Stimulated activated CD8-positive, alpha-beta memory T cell treated with anti-CD3 and anti-CD28 coated beads, Interleukin-2, amount 100 ng/mL, for 48 hours (primary cell): ENCODE data around the gene CCNJL.

ENCODE experiments used
- DNase-seq, 2 donors: peaks; one replicate each; pipeline ENCODE4 v3.0.0-alpha.2; 2020; ENCODE audit warnings: low read depth in 2 of 2

Gene CCNJL

GRCh38 chr5:160333721-160334120, 21.4 kb upstream of the CCNJL start:
- no peak for DNase-seq

- DNase-seq: no peak
Measured at GRCh38 chr5:160330212-160330611, 17.8 kb upstream of the CCNJL start.

- no peak for DNase-seq
Measured at GRCh38 chr5:160327818-160328217, 15.5 kb upstream of the CCNJL start.

- no peak for DNase-seq
Measured at GRCh38 chr5:160326981-160327380, 14.6 kb upstream of the CCNJL start.

GRCh38 chr5:160325716-160326115, 13.4 kb upstream of the CCNJL start:
- no peak for DNase-seq

GRCh38 chr5:160324886-160325285, 12.5 kb upstream of the CCNJL start:
- no peak for DNase-seq

GRCh38 chr5:160318409-160318808, 6.0 kb upstream of the CCNJL start:
- no peak for DNase-seq

- no peak for DNase-seq
Measured at GRCh38 chr5:160317434-160317833, 5.1 kb upstream of the CCNJL start.

GRCh38 chr5:160315968-160316367, 3.6 kb upstream of the CCNJL start:
- DNase-seq: no peak

- no peak for DNase-seq
Measured at GRCh38 chr5:160312960-160313727, 780 bp upstream of the CCNJL start.

- no peak for DNase-seq
Measured at GRCh38 chr5:160311491-160312133, 752 bp downstream of the CCNJL start.

- no peak for DNase-seq
Measured at GRCh38 chr5:160310552-160311295, 1.6 kb downstream of the CCNJL start.

GRCh38 chr5:160310140-160310539, 2.2 kb downstream of the CCNJL start:
- DNase-seq: no peak

- DNase-seq: no peak
Measured at GRCh38 chr5:160306696-160307095, 5.7 kb downstream of the CCNJL start.

GRCh38 chr5:160305319-160305718, 7.0 kb downstream of the CCNJL start:
- DNase-seq: no peak

- DNase-seq: no peak
Measured at GRCh38 chr5:160303690-160304089, 8.7 kb downstream of the CCNJL start.

- DNase-seq: no peak
Measured at GRCh38 chr5:160298189-160298588, 14.2 kb downstream of the CCNJL start.

- DNase-seq: no peak
Measured at GRCh38 chr5:160297776-160298175, 14.6 kb downstream of the CCNJL start.

- DNase-seq: no peak
Measured at GRCh38 chr5:160297004-160297403, 15.4 kb downstream of the CCNJL start.

- DNase-seq: no peak
Measured at GRCh38 chr5:160296496-160296895, 15.9 kb downstream of the CCNJL start.

GRCh38 chr5:160293901-160294561, 18.3 kb downstream of the CCNJL start:
- no peak for DNase-seq

- DNase-seq: no peak
Measured at GRCh38 chr5:160293386-160293785, 19.0 kb downstream of the CCNJL start.
